Esophagus squamous epithelium (tissue), 5 donors: ENCODE measurements around the gene BTG4. TPM values are rescaled to one million over a fixed set of nuclear protein-coding genes. Genes with fewer than 3 reads are reported as not detected.

Experiments
- DNase-seq: peaks from one replicate; lab custom pipeline; 2025; lab: John Stamatoyannopoulos, UW
- H3K27ac ChIP-seq, 4 donors: fragments of 200-600 bp; sonication (generic); one replicate each; pipeline ENCODE4 v1.5.1; 2016 to 2019; ENCODE audit warnings: mild to moderate bottlenecking in 1 of 4
- H3K27me3 ChIP-seq, 4 donors: fragments of 200-600 bp; sonication (generic); 1 replicate in 3 of 4; 2 replicates in 1 of 4; pipeline versions ENCODE4 v1.5.1 to v1.6.0; 2017 to 2021; ENCODE audit warnings: antibody characterized with exemption in 1 of 4
- H3K36me3 ChIP-seq, 3 donors: fragments of 200-600 bp; sonication (generic); one replicate each; pipeline ENCODE4 v1.5.1; 2016 to 2019
- H3K4me1 ChIP-seq, 3 donors: fragments of 200-600 bp; sonication (generic); one replicate each; pipeline ENCODE4 v1.5.1; 2017 to 2019
- H3K4me3 ChIP-seq, 4 donors: fragments of 200-600 bp; sonication (generic); 1 replicate in 3 of 4; 2 replicates in 1 of 4; pipeline ENCODE4 v1.5.1; 2016 to 2019; ENCODE audit warnings: mild to moderate bottlenecking in 2 of 4, moderate library complexity in 1 of 4
- H3K9me3 ChIP-seq, 3 donors: fragments of 200-600 bp; sonication (generic); one replicate each; pipeline ENCODE4 v1.5.1; 2016 to 2019
- CTCF ChIP-seq, 6 experiments: fragments of 450-650 bp in 4 of 6; fragments of 200-600 bp in 2 of 6; sonication (generic) in 2 of 6; IDR thresholded peaks; one replicate each; pipeline ENCODE4 v1.5.1; 2016 to 2019; ENCODE audit warnings: antibody characterized with exemption in 6 of 6, mild to moderate bottlenecking in 4 of 6, moderate library complexity in 4 of 6
- POLR2A ChIP-seq, 4 donors: fragments of 450-650 bp; IDR thresholded peaks; one replicate each; pipeline ENCODE4 v1.6.1; 2017; ENCODE audit warnings: antibody characterized with exemption in 4 of 4, mild to moderate bottlenecking in 4 of 4, moderate library complexity in 3 of 4
- WGBS, 2 donors: methylation state at CpG; one replicate each; pipeline ENCODE4 v1.1.5; 2018; 5-methylcytosine and 5-hydroxymethylcytosine counted together
- intact Hi-C: fragments of 100-400 bp; cut with DNase I; formaldehyde crosslinking; loops from one replicate; pipeline ENCODE4 v1.15.0; 2022
- total RNA-seq, 4 donors: library from RNA; depleted of rRNA; stranded (reverse); fragments of >200 nt; gene quantifications; one replicate each; pipeline ENCODE4 v1.1.0, GENCODE V29; 2016
- donor health status: DM: yes; HTN: yes; CAD: no.

BTG4 gene
- total RNA-seq, 4 donors from 2014 or later = not detected

GRCh38 chr11:111538407-111539114 lies 26.4 kb upstream of the BTG4 start:
- no peaks in the 10 kb centered on the region for H3K9me3 ChIP-seq
- no peaks in the 10 kb centered on the region for H3K36me3 ChIP-seq
- no peak overlapping the region for H3K4me3 ChIP-seq
- peaks cover 0 to 65% (median 3%) of the 10 kb centered on the region in 4 donors for H3K27me3 ChIP-seq
- TF ChIP-seq POLR2A (IDR thresholded peaks at IDR 0.05) (no peak), CTCF (IDR thresholded peaks at IDR 0.05) (no peak)
- DNase-seq = no peak
- 76 to 77% methylated on average over 1 of the region's 1 CpG for WGBS, 2 donors
- intact Hi-C loops = no loop called here
- H3K27ac ChIP-seq = no peak overlapping the region
- peaks cover 14 to 30% (median 22%) of the 10 kb centered on the region in 3 donors for H3K4me1 ChIP-seq

GRCh38 chr11:111537336-111537860 lies 25.2 kb upstream of the BTG4 start:
- no peak overlapping the region for H3K4me3 ChIP-seq
- 77 to 84% methylated on average over 3 of the region's 3 CpGs for WGBS, 2 donors
- H3K4me1 ChIP-seq = peaks cover 14 to 31% (median 22%) of the 10 kb centered on the region in 3 donors
- no peak for TF ChIP-seq CTCF (IDR thresholded peaks at IDR 0.05)
- no peak for TF ChIP-seq POLR2A (IDR thresholded peaks at IDR 0.05)
- DNase-seq = no peak
- no peak overlapping the region for H3K27ac ChIP-seq
- no peaks in the 10 kb centered on the region for H3K36me3 ChIP-seq
- H3K9me3 ChIP-seq = no peaks in the 10 kb centered on the region
- intact Hi-C loops = no loop called here
- peaks cover 0 to 67% (median 3%) of the 10 kb centered on the region in 4 donors for H3K27me3 ChIP-seq

DNA sequence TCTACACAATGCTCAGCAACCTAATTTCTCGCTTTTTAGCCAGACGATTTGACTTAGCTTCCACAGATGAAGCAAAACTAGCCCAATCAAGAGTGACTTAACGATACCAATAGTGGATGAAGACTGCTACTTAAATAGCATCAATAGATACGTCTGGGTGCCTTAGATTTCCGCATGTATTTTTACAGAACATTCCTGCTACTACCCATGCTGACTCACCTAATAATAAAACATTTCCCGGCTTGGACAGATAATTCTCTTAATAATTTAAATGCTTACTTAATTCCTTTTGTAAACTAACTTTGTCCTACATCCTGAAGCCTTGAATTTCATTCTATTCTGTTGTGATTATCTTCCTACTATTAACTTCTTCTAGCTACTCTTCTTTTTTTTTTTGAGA lies 23.1 kb upstream of the BTG4 start:
- Histone ChIP-seq H3K36me3 (no peaks in the 10 kb centered on the region), H3K4me1 (peaks cover 4 to 33% (median 9%) of the 10 kb centered on the region in 3 donors), H3K9me3 (no peaks in the 10 kb centered on the region), H3K27ac (no peak overlapping the region), H3K27me3 (peaks cover 0 to 48% (median 0%) of the 10 kb centered on the region in 4 donors), H3K4me3 (no peak overlapping the region)
- intact Hi-C loops = no loop called here
- no peak for DNase-seq
- TF ChIP-seq CTCF (IDR thresholded peaks at IDR 0.05) (no peak), POLR2A (IDR thresholded peaks at IDR 0.05) (no peak)
- WGBS, 2 donors = 78 to 82% methylated on average over 6 of the region's 6 CpGs

DNA sequence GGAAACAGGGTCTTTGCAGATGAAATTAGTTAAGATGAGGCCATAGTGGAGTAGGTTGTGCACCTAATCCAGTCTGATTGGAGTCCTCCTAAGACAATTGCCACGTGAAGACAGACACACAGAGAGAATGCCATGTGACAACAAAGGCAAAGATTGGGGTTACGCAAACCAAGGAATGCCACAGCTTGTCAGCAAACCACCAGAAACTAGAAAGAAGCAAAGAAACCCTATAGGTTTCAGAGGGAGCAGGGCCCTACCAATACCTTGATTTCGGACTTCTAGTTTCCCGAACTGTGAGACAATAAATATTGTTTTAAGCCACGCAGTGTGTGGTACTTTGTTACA lies 20.2 kb upstream of the BTG4 start:
- no peaks in the 10 kb centered on the region for H3K9me3 ChIP-seq
- H3K27ac ChIP-seq = no peak overlapping the region
- no peak for DNase-seq
- TF ChIP-seq CTCF (IDR thresholded peaks at IDR 0.05) (no peak), POLR2A (IDR thresholded peaks at IDR 0.05) (no peak)
- H3K4me1 ChIP-seq = peaks cover 0 to 20% (median 0%) of the 10 kb centered on the region in 3 donors
- H3K36me3 ChIP-seq = no peaks in the 10 kb centered on the region
- intact Hi-C loops = no loop called here
- H3K4me3 ChIP-seq = no peak overlapping the region
- WGBS, 2 donors = 73 to 78% methylated on average over 5 of the region's 5 CpGs
- peaks cover 0 to 23% (median 0%) of the 10 kb centered on the region in 4 donors for H3K27me3 ChIP-seq

GRCh38 chr11:111531687-111532364 lies 19.6 kb upstream of the BTG4 start:
- Histone ChIP-seq H3K36me3 (no peaks in the 10 kb centered on the region), H3K27ac (peak overlapping the region in 1 of 4 donors; percentile 55), H3K4me1 (peaks cover 0 to 20% (median 0%) of the 10 kb centered on the region in 3 donors), H3K4me3 (no peak overlapping the region), H3K9me3 (no peaks in the 10 kb centered on the region), H3K27me3 (peaks cover 0 to 18% (median 0%) of the 10 kb centered on the region in 4 donors)
- WGBS, 2 donors = 55% methylated on average over 9 of the region's 9 CpGs
- intact Hi-C loops = no loop called here
- no peak for DNase-seq
- TF ChIP-seq POLR2A (IDR thresholded peaks at IDR 0.05) (no peak), CTCF (IDR thresholded peaks at IDR 0.05) (no peak)
